CD4-positive, alpha-beta T cell treated with Interferon alpha-2 for 1 hour (primary cell): ENCODE measurements around the gene TECR.
"Not testable (repeated sequence)": the region's sequence is repeated elsewhere in the genome, so short reads cannot be mapped to it uniquely, and the experiment has no call there.

Source experiments
- DNase-seq, 2 donors: peaks; one replicate each; pipeline ENCODE4 v3.0.0-alpha.2; 2020 to 2022

TECR gene

GRCh38 chr19:14529254-14530004, at the start of gene TECR:
TSS of gene TECR (plus strand) at chr19:14529594. CDS start at chr19:14529697, 103 bp downstream.
- DNase-seq: peak; percentile 100

GRCh38 chr19:14479975-14480699, 49.3 kb upstream of the TECR start:
- DNase-seq: peak; percentile 57 to 78

GRCh38 chr19:14480700-14481079, 48.7 kb upstream of the TECR start:
- no peak for DNase-seq

GRCh38 chr19:14482172-14482941, 47.0 kb upstream of the TECR start:
- no peak for DNase-seq

- no peak for DNase-seq
Measured at GRCh38 chr19:14487370-14488125, 41.8 kb upstream of the TECR start.

GRCh38 chr19:14492756-14493337, 36.5 kb upstream of the TECR start:
- no peak for DNase-seq

GRCh38 chr19:14494411-14494810, 35.0 kb upstream of the TECR start:
- no peak for DNase-seq

- DNase-seq: no peak
Measured at GRCh38 chr19:14494910-14495671, 34.3 kb upstream of the TECR start.

- no peak for DNase-seq
Measured at GRCh38 chr19:14495672-14496028, 33.7 kb upstream of the TECR start.

GRCh38 chr19:14496029-14496833, 33.2 kb upstream of the TECR start, which contains the start of gene GIPC1:
TSS of gene GIPC1 (minus strand) at chr19:14496127. CDS start at chr19:14482976, 13,151 bp downstream.
- peak; percentile 78 to 88 for DNase-seq

GRCh38 chr19:14496834-14497227, 32.6 kb upstream of the TECR start:
- DNase-seq: no peak

GRCh38 chr19:14497228-14497921, 32.0 kb upstream of the TECR start:
- no peak for DNase-seq

GRCh38 chr19:14502334-14503092, 26.9 kb upstream of the TECR start:
- DNase-seq: no peak

- no peak for DNase-seq
Measured at GRCh38 chr19:14503285-14503684, 26.1 kb upstream of the TECR start.

GRCh38 chr19:14504575-14504974, 24.8 kb upstream of the TECR start:
- not testable (repeated sequence) for DNase-seq

- peak; percentile 73 to 82 for DNase-seq
Measured at GRCh38 chr19:14505488-14506239, 23.7 kb upstream of the TECR start.

GRCh38 chr19:14507704-14508542, 21.5 kb upstream of the TECR start:
- peak; percentile 26 to 29 for DNase-seq
